Caki2 (cell line): ENCODE results near the gene KCNE4. TPM values are rescaled to one million over a fixed set of nuclear protein-coding genes. Genes with fewer than 3 reads are reported as not detected.

ENCODE experiments used
- DNase-seq: peaks from one replicate; pipeline ENCODE4 v3.0.0-alpha.2; 2015; ENCODE audit warnings: low read depth
- in situ Hi-C: cut with HindIII; loops from 2 replicates; pipeline ENCODE4 v1.10.0; 2016; ENCODE audit warnings: low sequenced_read_pairs, low pct_unique_long_range_greater_than_20kb, mixed read lengths
- total RNA-seq: library from RNA; depleted of rRNA; stranded (reverse); fragments of >200 nt; shearing (Covaris generic); gene quantifications from 2 replicates; pipeline ENCODE4 v1.2.3, GENCODE V29; 2014; ENCODE audit warnings: low replicate concordance; rRNA removed

KCNE4 gene, protein sequence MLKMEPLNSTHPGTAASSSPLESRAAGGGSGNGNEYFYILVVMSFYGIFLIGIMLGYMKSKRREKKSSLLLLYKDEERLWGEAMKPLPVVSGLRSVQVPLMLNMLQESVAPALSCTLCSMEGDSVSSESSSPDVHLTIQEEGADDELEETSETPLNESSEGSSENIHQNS
- not detected in 2 replicates for total RNA-seq

DNA sequence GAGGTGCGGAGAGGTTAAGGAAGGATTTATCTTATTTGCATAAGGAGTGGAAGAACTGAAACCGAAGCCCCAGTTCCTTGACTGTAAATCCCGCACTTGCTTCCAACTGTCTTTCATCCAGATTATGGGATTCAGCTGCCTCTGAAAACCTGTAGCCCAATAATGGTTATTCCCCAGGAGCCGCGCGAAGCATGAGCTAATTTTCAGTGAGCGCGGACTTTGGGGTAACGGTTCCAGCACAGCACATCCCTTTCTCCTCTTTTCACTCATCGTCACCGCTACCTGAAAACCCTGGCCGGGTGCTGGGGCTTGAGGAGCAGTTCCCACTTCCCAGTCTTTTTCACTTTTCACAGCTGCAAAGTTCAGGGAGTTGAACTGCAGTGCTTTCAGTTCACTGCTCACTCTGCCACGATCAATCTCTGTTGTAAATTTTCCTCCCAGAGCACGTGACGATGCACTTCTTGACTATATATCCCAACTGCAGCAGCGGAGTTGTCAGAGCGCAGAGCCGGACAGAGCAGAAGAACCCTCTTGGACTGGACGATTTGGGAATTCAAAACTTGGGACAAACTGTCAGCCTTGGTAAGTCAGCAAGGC lies at the start of gene KCNE4:
Gene KCNE4, plus strand, starts transcription at position 498 of the 597 bp plus-strand sequence. CDS start 641 bp downstream, outside the sequence.
- in situ Hi-C loops = no loop called here

DNA sequence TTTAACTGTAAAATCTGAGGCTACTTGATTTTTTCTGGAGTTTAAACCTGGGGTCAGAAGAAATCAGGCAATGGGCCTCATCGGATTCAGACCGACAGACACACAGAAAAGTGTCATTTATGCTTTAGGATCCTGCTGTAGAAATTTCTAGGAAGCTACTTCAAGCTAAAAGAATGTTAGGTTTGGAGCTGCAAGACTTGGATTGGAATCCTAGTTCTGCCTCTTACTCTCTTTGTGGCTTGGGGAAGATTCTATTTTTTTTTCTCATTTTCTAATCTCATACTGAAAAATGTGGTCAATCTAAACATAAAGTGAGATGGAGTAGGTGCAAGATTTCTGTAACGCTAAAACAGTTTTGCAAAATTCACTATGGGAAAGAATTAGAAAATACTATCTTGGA lies 48.8 kb upstream of the KCNE4 start:
- in situ Hi-C loops = no loop called here
- no peak for DNase-seq

More for the DNA sequence above, at the start of gene KCNE4:
- DNase-seq = no peak

DNA sequence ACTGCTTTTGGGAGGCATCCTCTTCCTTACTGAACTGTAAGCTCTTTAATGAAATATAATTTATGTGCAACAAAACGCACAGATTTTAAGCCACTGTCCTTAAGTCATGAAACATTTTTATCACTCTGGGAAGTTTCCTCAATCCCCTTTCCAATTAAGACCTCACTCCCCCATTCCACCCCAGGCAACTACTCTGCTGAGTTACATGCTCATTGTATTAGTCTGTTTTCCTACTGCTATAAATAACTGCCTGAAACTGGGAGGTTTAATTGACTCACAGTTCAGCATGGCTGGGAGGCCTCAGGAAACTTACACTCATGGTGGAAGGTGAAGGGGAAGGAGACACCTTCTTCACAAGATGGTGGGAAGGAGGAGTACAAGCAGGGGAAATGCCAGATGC lies 46.5 kb upstream of the KCNE4 start:
- in situ Hi-C loops = no loop called here
- DNase-seq = no peak

DNA sequence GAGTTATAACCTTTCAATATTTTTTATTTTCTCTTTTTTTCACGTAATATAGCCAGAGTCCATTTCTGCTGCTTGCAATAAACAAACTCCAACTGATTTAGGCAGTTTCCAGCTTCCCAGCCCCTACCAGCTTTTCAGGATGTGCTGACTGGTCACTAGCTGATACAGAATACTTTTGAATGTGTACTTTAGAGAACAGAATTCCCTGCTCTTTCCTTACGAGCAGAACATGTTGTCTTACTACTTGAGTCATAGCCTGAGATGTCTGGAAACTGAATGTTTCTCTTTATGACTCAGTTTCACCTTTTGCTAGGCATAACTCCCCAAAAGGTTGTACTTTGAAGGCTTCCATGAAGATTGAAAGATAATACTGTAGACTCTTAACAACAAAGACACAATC lies 44.5 kb upstream of the KCNE4 start:
- no peak for DNase-seq
- in situ Hi-C loops = no loop called here

DNA sequence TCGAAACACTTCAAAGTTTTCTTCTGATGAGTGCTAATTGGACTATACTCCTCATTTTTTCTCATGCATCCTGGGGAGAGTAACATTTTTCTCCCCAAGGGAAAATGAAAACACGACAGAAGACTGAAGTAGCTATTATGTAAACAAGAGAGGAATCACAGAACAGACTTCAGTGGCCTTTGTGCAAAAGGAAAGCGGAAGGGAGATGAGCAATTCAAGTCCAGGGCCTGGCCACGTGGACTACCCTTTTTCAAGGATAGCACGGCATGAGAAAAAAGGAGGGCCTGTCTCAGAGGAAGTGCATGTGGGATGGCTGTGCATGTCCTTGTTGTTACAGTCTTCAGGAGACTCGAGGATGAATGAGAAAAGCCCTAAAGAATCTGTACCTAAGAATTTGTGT lies 43.8 kb upstream of the KCNE4 start:
- no peak for DNase-seq
- in situ Hi-C loops = no loop called here

DNA sequence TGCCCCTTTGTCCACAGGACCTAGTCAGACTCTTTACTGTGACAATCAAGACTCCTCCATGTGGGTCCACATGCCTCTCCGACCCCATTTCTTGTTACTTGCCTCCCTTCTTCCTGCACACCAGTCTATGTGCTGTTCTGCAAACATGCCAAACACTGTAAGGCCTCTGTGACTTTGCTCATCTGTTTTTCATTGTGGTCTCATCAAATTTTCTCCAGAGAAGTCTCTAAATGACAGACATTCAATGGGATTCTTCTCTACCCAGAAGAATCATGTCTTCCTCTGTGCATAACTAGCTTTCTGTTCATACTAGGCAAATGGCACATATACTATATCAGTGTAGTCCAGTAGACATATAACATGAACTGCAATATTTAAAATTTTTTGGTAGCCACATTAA lies 43.0 kb upstream of the KCNE4 start:
- DNase-seq = no peak
- in situ Hi-C loops = no loop called here

DNA sequence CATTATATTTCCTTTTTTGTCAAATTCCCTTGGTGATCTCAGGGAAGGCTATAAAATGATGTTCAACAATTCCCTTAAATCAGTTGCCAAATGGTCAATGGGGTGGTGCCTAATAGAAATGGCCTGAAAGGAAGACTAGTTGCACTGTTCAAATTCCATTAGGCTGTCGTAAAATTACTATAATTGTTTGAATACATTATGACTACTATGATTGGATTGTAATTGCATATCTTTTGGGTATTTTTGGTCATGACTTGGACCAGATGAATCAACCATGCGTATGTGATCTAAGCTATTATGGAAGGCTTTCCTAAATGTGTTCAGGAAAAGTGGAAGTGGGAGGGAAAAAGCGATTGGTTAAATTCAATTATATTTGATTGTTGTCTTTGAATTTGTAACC lies 41.3 kb upstream of the KCNE4 start:
- in situ Hi-C loops = no loop called here
- no peak for DNase-seq

DNA sequence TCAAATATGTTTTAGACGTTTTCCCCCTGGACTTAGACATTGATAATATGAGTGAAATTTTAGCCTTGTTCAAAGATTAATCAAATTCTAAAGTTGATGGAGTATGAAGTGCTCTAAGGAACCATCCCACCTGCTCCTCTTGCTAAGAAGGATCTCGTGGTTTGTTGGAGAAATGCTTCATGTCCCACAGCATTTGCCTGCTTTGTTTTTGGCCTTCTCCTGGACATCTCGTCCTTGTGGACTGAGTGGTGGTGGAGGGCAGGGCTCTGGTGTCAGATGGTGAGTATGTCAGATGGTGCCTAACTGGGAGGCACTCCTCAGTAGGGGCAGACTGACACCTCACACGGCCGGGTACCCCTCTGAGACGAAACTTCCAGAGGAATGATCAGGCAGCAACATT lies 39.7 kb upstream of the KCNE4 start:
- in situ Hi-C loops = no loop called here
- no peak for DNase-seq

DNA sequence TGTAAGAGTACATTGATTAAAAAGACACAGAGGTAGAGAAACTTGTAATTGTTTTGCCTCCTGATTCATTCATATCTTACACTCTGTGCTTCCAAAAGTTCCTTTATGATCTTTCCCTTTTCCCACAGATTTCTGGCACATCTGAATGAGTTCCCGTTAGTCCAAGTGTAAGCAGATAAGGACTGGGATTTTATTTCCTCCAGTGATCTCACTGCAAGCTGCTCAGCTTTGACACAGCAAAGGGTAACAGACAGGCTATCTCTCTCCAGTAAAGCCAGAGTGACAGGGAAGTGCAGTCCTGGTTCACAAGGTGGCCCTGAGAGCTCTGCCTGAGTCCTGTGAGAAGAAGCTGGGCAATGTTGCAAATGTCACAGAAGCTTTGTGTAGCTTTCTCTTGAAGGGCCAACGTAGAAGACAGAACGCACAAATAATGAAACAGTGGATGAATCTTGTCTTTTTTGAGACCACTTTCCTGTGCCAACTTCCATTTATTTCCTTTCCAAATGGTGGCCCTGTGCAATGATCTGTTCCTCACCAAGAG lies 32.5 kb upstream of the KCNE4 start:
- DNase-seq = no peak
- in situ Hi-C loops = no loop called here

DNA sequence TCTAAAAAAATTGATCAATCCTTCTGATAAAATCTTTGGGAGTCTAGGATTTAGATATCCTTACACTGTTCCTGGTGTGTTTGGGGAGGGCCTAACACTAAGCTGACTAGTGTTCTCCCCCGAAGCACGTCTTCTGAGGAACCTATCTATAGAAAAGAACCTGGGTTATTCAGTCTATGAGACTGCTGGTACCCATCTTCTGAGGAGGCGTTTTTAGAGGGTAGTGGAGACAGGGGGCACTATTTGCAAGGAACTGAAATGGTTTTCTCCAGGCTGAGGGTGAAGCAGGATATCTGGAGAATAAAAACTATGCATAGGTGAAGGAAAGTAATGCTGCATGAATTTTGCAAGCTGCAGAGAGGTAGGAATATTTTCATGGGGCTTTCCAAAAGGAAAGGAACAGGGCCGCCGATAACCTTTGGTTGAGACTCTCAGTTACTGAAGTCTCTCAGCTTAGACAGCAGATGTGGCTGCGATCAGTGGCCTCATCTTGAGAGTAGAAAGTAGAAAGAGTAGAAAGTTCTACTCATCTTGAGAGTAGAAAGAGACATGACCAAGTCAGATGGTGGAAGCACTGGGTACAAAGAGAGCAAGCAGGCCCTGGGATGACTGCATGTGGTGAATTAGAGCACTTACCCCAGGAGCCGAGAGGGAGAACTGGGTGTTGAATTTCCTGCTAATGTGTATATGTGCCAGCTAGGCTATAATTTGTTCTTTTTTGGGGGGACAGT lies 31.8 kb upstream of the KCNE4 start:
- in situ Hi-C loops = no loop called here
- no peak for DNase-seq

DNA sequence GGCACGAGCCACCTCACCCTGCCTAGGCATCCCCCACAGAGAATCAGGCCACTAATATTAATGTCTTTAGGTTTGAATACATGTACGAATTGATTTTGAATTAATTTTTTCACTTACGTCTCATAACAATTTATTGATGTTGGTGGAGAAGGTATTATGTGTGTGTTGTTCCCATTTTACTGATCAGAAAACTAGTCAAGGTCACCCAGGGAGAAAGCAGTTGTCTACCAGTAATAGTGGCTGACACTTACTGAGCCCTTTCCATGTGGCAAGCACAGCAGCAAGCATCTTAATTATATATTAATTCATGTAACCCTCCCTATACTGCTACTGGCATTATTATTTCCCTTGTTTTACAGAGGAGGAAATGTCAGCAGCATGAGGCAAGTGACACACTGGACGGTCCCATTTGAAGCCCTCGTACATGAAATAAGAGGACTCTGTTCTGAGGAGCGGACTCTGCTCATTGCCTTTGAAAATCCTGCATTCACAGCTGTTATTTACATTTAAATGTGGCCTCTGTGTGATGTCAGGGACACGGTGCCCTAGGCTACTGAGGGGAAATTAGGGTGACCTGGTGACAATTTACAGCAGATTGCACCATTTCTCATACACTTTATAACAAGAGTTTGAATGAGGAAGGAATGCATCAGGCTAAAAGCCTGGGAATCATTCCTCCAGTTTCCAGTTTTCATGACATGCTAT lies 30.9 kb upstream of the KCNE4 start:
- no peak for DNase-seq
- in situ Hi-C loops = no loop called here

DNA sequence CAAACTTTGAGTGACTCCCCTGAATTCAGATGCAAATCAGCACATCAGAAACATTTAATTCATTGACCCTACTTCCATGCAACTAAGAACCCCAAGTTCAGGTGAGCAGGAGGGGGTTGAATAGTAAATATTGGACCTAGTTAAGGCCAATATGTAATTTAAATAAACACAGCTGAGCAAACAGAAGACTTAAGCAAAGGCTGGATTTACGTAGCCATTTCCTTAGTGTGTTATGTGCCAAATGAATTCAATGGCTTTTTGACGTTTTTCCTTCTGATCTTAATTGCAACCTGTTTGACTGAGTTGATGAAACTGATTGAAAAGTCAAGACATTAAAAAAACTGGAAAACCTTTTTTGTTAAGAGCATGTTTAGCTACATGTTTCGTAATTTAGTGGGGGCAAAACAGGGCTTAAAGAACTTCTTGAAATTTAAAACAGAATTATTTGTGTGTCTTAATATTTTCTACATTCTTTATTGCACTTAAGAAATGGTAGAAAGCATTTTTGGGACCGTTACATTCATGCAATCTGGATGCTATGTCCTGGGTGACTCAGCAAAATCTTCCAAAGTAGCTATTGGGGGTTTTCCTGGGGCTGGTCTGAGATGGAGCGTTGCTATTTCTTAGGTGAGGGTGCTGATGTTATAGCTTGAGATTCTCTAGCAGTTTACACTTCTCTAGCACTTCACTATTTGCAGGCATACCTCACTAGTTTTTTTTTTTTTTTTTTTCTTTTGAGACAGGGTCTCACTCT lies 25.5 kb upstream of the KCNE4 start:
- no peak for DNase-seq
- in situ Hi-C loops = no loop called here

DNA sequence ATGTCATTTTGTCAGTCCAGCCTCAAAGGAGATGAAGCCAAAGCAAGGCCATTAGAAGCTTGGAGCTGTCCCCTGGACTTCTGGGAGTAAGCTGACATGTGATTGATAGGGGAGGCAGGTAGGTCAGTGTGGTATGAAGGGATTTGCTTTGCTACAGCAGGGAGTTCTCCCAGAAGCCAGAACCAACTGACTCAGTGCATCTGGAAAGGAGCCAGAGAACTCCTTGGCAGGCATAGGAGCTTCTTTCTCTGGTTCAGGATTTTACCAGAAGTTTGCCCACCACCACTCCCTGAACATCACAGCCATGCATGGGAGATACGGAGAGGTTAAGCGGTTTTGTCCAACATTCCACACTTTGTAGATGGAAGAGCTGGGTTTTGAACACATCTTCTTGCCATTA lies 24.5 kb upstream of the KCNE4 start:
- peak; percentile 47 for DNase-seq
- in situ Hi-C loops = no loop called here

DNA sequence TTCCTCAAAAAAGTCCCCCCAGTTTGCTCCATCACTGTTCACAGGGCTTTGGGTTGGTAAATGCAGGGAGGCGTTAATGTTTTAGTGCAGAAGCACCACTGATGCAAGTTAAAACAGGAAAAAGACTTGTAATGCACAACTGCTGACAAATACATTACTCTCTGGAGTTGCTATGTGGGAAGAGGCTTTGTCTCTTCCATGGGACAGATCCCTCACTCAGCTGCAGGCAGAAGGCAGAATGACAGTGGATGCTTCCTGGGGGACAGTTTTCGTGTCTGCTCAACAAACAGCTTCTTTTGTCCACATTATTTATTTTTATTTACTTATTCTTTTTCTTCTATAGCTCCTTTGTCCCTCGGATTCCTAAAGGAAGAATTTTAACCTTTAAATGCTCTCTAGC lies 22.7 kb upstream of the KCNE4 start:
- no peak for DNase-seq
- in situ Hi-C loops = no loop called here

DNA sequence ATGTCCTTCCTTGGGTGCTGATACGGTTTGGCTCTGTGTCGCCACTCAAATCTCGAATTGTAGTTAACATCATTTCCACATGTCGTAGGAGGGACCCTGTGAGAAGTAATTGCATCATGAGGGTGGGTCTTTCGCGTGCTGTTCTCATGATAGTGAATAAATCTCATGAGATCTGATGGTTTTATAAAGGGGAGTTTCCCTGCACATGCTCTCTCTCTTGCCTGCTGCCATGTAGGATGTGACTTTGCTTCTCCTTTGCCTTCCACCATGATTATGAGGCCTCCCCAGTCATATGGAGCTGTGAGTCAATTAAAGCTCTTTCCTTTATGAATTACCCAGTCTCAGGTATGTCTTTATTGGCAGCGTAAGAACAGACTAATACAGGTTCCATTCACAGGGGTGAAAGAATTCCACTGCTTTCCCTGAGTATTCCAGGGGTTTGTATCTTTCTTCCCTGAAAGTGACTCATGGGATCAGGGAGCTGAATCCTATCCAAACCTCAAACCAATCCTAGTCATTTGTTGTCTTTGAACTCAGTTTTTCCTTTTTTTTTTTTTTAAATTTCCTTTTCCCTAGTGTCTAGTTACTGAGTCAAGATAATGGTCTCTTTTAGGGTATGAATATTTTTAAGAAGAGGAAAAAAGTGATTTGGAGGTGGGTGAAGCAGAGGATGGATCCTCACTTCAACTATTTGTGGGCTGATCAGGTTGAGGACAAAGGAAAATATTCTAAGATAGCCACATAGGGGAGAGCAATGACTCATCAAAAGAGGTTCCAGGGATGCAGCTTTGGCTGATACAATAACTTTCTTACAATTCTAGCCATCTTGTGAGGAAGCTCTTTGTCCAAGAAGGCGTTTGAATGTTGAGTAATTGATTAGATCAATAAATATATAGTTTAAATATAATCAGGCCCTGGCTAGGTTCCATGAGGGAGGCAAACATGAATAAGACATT lies 19.5 kb upstream of the KCNE4 start:
- in situ Hi-C loops = no loop called here
- DNase-seq = no peak

DNA sequence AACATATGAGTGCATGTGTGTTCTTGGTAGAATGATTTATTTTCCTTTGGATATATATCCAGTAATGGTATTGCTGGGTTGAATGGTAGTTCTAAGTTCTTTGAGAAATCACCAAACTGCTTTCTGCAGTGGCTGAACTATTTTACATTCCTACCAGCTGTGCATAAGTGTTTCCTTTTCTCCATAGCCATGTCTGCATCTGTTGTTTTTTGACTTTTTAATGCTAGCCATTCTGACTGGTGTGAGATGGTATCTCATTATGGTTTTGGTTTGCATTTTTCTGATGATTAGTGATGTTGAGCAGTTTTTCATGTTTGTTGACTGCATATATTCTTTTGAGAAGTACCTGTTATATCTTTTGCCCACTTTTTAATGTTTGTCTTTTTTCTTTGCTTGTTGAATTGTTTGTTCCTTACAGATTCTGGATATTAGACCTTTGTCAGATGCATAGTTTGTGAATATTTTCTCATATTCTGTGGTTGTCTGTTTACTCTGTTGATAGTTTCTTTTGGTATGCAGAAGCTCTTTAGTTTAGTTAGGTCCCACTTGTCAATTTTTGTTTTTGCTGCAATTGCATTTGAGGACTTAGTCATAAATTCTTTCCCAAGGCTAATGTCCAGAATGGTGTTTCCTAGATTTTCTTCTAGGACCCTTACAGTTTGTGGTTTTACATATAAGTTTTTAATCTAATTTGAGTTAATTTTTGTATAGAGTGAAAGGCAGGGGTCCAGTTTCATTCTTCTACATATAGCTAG lies 17.6 kb upstream of the KCNE4 start:
- DNase-seq = no peak
- in situ Hi-C loops = no loop called here
